Right hindlimb (tissue), 1 donor: Measurements from ENCODE around the gene ATP8B4.

Experiments used
- DNase-seq: peaks from one replicate; pipeline ENCODE4 v3.0.0-alpha.2; 2018

Gene ATP8B4

DNA sequence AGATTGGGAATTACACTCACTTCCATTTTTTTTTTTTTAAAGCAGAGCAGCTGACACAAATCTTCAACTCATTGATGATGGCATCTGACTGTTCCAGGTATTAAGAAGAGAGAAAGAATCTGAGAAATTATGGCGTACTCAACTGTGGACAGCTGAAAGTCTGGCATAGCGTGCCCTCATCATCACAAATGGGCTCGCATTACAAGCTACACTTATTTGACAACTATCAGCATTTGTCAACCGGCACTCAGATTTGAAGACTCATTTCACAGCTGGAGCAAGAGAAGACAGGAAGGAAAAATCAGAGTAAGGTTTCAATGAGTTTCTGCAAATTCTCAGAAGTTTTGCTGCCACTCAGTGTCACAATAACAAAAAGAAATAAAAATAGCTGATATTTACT is 235.9 kb downstream of the ATP8B4 start:
- DNase-seq: no peak

DNA sequence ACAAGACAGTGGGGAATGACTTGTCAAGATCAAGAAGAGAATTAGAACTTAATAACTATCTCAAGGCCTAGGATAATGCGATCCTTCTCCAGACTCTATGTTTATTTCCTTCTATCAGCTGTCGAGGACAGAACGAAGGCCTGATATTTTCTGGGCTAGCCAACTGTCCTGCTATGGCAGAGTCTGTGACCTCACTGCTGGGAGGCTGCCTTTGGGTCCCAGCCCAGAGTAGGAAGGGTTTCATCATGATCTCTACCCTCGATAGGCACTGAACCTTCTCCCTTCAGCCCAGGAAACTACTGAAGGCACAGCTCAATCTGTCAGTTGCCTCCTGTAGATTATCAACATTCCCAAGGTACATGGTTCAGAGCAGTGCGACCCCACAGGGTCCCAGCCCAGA is 237.2 kb downstream of the ATP8B4 start:
- no peak for DNase-seq

DNA sequence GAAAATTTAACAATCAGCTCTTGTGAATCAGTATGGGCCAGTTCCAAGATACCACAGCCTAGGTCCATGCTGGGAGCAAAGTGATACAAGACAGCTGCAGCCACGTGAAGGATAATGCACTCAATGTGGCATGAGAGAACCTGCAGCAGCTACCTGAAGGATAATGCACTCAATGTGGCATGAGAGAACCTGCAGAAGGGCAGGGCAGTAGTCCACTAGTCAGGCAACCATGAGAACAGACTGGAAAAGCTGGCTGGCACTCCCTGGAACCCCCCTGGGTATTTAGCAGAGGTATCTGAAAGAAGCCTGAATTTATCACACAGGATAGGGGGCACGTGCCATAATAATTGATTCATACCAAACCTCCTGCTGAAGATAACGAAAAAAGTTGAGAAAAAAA is 237.6 kb downstream of the ATP8B4 start:
- no peak for DNase-seq

DNA sequence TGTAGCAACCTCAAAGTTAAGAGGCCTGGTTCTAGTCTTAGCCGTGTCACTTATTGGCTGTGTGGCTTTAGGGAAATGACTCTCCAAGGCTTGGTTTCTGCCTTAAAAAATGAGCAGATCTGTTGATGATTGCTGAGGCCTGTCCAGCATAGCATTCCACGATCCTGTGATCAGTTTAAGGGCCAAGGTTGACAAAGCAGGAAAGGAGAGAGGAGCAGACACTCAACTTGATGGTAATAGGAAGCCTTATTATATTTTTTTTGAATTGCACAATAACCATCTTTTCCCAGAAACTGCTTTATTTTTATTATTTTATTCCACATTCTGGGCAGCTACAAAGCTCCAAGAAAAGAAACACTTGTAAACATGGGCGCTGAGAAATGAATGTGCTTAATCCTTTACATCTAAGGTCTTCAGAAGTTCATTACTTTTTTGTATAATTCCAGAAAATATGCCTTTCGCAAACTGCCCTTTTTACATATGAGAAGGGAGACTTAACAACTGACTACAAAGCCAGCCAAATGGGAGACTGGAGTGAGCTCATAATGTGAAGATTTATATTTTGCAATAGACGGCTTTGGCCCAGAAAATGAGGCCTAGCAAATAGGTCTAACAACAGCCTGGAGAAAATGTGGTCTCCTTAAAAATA is 241.0 kb downstream of the ATP8B4 start:
- DNase-seq: no peak

DNA sequence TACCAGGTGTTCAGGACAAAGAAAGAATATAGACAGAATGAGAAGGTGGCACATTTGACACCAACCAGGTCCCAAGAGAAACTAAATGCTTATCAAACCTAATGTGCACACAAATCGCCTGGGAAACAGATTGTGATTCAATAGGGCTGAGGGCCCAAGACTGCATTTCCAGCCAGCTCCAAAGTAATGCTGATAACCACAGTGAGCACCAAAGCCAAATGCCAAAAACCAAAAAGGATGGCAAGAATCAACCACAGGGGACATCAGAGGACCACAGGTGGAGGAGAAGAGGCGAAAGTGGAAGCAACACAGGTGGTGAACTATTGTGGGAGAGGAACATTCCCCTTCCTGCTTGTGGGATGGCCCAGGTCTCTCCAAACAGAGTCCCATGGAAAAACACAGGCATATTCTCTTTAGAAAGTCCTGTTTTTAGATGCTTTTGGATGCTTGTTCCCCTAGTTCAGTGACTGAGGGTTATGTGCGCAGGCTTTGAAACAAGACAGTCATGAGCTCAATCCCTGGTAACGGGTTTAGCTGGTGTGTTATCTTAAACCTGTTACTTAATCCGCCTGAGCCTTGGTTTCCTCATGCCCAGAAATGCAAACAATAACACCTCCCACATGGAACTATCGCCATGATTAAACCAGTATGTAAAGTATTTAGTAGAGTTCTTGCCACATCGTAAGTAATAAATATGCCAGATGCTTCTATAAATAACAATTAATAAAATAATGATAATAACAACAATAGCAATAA is 241.7 kb downstream of the ATP8B4 start:
- no peak for DNase-seq

DNA sequence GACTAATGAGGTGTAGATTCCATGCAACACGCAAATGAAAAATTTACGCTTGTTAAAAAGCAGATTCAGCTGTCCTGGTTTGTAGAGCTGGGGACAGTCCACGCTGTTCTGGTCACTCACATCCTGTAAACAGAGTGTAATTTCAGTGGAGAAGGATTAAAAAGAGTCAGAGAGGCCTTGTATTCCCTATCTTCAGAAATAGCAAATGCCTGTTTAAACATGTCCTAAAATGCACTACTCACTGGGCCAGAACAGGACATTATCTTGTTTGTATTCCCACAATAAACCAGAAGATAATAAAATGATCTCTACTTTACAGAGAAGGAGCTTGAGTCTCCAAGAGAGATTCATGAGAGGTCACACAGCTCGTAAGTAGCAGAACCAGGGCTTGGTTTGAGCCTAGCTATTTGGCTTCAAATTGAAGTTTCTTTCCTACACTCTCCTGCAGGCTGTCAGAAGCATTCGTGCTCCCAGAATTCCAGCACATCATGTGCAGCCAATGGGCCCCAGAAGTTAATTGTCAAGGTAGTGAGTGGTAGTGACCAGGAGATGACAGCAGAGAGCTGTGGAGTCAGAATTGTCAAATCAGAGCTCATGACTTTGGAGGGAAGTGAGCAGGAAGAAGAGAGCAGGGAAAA is 242.5 kb downstream of the ATP8B4 start:
- no peak for DNase-seq

DNA sequence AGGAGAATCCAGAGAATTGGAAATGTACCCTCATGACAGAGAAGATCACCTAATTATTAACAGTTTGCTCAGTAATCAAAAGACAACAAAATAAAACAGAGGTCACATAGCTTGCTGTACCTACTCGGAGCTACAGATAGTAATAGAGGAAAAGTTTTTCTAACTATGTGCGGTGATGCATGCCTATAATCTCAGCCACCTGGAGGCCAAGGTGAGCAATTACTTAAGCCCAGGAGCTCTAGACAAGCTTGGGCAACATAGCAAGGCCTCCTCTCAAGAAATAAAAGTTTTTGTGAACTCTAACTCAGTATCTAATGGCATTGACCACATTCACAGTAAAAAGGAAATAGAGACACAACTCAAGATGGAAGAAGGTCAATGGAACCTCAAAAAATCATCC is 243.6 kb downstream of the ATP8B4 start:
- no peak for DNase-seq

DNA sequence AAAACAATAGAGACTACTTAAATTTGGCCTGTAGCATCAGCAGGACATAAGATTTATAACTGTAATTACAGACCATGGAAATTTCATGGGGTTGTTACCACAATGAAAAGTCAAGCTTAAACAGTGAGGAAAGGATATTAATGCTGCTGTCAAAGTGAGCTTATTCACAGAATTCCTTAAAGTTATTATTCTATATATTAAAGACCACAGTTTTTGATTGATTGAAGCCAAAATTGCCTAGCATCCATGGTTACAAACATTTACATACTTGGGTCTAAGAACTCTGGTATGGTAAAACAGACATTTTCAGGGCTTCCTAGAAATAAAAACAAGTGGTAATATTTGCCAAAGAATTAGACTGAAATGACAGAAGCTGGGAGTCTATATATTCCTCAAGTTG is 248.6 kb downstream of the ATP8B4 start:
- DNase-seq: no peak

DNA sequence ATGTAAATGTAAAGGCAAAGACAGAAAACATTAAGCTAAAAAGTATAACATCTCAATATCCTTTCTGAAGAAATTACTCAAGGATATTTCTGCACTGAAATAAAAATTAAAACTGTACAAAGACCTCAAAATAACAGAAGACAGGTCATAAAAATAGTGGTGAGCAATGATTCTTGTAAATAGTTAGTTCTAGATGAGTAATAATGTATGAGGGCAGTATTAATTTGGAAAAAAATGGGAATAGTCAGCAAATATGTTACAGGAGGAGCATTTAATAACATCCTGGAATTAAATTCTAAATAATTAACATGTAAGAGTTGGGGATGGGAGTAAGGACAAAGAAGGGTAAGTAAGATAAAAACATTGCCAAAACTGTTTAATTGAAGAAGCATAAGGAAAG is 250.7 kb downstream of the ATP8B4 start:
- DNase-seq: no peak

DNA sequence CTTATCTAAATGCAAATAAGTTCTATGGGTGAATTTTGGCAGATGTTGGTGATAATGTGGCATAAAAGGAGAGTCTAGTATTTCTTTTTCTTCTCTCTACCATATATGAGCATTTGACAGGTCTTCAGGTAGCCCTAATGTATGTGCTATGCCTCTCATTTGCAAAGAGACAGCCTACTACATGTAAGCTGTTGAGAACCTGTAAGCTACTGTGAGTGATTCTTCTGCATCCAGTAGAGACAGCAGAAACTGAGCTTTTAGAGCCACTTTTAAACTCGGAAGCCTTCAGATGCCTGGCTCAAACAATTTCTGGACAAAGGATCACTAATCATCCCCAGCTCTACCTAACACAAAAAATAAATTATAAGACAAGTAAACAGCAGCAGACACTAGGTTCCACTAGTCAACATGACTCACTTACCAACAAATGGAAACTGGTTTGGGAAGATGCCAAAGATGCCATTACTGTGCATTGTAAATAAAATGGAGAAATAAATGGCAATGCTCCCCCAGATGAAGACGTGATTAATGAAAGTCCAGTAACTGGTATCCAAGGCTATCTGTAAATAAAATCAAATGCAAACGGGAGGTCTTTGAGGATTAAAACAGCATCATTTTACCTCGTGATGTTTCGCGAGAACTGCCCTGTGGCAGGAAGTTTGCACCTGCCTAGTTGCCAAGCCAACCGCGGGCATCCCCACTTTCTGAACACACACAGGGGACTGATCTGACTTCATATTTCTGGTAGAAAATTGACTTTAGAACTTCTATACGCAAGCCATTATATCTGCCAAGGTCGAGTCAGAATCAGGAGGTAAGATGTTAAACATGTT is 252.9 kb downstream of the ATP8B4 start:
- DNase-seq: no peak

DNA sequence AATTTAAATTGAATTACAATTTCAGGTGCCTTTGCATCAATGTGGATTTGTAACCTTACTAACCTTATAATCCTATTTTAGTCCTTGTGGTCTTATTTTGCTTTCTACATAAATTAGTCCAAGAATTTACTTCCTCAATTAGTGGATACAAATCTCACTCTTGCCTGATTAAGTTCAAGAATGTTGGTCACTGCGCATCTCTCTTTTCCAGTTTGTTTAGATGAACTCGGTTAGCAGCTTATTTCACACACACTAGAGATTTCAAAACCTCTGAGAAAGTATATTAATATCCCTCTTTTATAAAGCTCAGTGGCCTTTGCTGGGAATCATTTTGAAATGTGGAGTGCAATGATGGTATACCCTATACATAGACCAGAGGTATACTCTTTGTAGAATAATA is 254.8 kb downstream of the ATP8B4 start:
- DNase-seq: no peak

DNA sequence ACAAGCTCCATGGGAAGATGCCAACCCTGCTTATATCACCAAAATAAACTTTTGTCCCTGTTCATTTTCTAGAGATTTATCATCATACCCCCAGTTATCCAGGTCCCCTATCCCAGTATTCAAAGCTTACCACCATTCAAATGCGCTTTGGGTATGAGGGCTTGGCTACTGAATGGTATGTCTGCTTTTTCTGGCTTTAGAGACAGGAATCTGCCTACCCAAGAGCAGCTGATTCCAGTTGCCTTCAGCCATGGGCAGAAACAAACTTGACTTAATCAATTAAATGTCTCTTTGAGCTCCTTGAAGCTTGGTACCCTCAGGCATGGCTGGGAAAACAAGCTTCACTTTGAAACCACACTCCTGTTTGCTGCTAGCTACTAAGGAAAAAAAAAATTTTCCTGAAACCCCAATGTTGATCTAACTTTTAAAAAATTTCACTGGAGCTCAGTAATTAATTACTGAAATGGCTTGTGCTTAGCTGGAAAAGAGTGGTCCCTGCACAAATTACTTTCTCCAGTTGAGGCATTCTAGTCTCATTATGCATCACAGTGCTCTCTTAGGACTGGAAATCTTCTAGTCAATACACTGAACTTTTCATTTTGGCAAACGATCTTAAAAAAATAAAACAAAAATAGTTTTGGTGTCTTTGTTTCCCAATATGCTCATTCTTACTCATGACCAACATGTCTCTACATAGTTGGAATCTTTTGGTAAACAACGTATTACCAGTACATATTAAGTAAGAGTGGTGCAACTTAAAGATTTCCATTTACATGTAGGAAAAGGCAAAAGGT is 255.4 kb downstream of the ATP8B4 start:
- no peak for DNase-seq

DNA sequence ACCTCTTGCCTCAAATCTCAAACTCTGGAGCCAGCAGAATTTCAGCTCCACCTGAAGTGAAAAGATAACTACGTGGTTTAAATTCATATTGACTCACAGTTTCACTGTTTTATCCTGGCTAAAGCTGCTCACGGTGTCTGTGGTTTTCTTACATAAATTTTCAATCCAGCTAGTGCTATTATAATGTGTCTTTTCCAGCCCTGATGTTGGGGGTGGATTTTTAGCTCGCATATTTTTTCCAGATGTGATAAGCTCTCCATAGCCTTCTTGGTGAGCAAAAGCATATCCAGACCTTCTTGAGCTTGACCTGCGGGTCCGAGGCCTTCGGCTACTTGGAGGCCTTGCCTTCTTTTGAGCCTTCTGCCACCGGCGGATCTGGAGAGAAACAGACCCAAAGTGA is 258.9 kb downstream of the ATP8B4 start:
- DNase-seq: no peak

DNA sequence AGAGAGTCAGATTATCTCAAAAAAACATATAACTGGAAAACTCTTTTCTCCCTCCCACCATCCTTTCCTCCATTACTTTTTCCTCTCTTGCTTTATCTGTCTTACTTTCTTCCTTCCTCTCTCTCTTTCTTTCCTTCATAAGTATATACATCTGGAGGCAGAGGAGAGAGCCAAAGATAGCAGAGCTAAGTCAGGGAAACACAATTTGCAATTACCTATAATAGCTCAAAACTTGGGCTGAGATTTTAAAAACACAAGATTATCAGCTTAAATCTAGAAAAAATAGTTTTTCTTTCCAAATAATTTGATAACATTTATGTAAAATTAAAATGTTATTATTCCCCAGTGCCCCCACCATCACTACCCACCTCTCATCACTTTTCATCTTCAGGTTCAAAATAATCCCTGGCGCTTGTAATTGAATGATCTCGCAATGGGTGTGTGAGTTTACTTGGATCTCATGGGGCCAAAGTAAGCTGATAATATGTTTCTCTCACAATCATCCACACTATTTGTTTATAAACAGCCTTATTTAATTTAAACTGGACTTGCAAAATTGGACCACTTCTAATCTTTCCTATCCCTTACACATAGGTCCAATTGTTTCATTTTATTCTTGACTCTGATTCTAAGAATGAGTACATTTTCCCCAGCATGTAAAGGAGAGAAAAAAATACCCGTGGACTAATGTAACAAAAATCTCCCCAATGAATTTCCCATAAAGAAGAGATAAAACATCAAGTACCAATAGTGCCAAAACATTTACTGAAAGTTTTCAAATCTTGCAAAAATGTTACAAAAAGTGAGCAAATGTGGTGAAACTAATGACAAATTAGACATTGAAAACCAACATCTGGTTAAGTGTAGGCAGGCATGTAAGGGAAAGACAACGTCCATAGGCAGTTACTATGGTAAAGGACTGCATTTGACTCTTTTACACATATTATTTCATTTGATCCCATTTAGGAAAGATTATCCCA is 261.2 kb downstream of the ATP8B4 start:
- DNase-seq: no peak

DNA sequence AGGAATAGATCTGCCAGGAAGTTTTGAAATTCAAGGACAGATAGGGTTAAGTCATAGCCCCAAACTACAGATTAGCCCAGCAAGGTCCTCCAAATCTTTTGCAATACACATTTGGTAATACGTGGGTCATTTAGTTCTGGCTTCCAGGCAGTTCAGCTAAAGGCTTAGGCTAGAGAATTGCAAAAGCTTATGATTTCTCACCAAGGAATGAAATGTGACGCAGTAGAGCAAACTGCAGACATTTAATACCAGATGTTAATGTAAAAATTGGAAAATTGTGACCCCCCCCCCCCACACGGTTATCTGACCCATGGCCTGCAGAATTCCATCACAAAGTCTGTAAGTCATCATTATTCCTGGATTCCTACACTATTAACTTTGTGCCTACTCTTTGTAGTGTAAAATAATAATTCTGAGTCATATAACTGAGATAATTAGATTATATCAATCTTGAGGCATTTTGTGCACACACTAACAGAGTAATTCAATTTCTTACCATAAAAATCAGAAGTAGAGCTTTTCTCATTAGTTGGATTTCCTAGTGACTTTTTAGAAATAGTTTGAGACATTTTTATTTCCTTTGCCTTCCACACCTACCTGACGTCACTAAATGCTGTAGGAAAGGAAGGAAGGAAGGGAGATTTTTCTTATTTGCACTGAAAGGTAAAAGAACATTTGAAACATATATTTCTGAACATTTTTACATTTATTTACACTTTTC is 263.0 kb downstream of the ATP8B4 start:
- peak; percentile 48 for DNase-seq

DNA sequence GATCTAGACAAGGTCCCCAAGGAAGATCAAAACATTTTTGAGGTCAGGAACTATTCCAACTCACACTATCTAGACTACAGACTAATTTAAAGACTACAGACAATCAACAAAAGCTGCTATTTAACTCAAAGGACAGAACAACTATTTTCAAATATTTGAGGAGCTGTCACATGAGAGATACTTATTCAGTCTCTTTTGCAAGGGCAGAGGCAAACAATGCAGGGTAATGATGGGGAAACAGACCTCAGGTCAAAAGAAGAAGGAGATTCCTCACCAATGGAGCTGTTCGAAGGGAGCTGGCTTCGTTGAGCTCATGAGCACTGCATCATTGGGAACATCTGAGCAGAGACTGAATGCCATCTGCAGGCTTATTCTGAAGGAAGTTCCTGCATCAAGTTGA is 266.3 kb downstream of the ATP8B4 start:
- DNase-seq: no peak

DNA sequence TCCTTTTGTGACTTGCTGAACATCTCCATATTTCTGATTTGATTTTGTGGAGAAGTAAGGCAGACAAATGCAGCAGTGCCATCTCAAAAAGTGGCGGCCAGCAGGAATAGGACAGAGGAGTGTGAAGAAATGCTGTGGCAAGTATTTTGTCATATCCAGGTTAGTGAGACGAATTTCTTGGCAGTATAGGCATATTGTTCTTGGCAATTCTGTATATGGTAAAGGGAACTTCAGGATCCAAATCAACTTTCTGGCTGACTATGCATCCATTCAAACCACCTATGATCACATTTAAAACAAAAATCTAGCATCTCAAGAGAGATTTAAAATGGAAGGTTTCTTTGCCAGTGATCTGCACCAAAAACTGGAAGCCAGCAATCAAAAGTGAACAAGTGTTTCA is 270.2 kb downstream of the ATP8B4 start:
- DNase-seq: no peak

DNA sequence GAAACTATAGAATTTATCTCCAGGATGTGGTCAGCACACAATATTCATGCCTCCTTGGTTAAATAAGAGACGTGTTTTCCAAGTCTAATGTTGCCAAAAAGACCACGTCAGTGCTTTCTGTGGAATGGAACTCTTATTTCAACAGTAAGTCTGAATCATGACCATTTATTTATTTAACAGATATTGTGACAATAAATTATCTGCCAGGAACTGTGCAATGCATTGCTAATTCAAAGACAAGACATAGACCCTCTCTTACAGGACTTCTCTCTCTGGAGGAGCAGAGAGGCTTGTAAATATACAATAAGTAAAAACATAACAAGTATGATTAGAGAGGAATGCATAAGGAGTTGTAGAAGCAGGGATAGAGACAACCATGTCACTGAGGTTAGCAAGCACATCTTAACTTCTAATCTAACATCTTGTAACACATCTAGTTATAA is 270.7 kb downstream of the ATP8B4 start:
- DNase-seq: no peak

DNA sequence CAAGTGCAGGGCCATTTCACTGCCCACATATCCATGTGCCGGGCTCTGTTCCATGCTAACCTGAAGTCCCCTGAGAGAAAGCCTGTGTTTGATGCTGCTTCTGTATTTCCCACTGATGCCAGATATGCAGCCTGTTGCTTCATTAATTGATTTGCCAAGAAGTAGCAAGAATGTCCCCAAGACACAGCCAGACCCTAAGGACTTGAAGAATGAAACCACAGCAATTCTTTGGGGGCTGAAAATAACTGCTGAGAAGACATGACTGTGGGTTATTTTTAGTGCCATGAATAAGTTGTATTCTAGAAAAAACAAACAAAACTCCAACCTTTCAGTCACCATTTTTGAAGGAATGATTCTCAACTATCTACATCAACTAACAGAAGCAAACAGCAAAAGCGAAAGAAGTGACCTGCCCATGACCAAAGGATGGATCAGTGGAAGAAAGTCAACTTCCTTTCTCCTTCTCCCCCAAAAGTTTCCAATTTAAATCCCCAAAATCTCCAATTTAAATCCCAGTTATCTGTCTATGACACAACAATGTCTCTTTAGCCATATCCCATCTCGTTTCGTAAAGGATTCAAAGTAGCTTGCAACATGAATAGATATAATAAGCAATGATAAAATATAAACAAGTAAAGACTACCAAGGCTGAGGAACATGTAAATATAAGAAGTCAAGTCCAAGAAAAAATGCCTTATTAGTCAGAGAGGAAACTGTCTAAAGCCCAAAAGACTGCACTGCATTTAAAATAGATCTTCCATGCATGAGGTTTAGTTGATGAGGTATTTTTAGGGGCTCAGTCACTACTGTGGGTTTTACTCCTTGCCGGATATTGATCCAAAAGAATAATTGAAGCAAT is 271.4 kb downstream of the ATP8B4 start:
- DNase-seq: no peak

DNA sequence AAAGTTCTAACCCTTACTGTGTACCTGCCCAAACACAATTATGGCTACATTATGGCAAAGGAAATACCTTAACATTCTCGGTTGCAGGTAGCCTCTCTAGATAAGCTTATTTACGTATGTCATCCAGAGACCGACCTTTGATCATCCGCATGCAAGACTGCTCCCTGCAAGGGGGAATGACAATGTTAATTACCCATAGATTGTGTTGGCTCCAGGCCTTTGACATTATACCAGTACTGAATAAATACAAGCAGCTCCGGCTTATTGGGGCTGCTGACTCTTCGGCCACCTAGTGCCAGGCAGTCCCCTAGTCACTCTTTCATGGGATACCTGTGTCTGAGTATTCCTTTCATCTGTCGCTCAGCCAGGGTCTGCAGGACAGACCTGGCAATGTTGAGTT is 274.6 kb downstream of the ATP8B4 start:
- DNase-seq: no peak
